ENCODE data around the gene PIP5K1B. TPM values are rescaled to one million over a fixed set of nuclear protein-coding genes. Genes with fewer than 3 reads are reported as not detected.
A peak's percentile ranks its signal among the peaks of the same experiment; 100 is the strongest.

PIP5K1B gene
- total and polyA plus RNA-seq, 2 of the 13 experiments (the other 11 are each of a cell fraction or from before 2014, with no cell fraction given): 15.8 to 17.5 TPM

- peak; percentile 76; the same call in 1 of the 2 replicates for TF ChIP-seq THAP9 (CRISPR knock-in tag; IDR thresholded peaks at IDR 0.05; ENCODE audit: borderline replicate concordance)
- no peak; the same call in 1 of the 2 replicates for TF ChIP-seq HOMEZ (CRISPR knock-in tag; IDR thresholded peaks at IDR 0.05; ENCODE audit: low read depth)
- TF ChIP-seq CAMTA2 (CRISPR knock-in tag; IDR thresholded peaks at IDR 0.05; ENCODE audit: borderline replicate concordance): peak; percentile 64; the same call in 1 of the 2 replicates
- TF ChIP-seq GATA4 (IDR thresholded peaks at IDR 0.05; ENCODE audit: borderline replicate concordance, low read depth): 0 out of 2 replicates have a peak, but pooled peaks have one; percentile 30
- no peak for TF ChIP-seq AKNA (CRISPR knock-in tag; IDR thresholded peaks at IDR 0.05; ENCODE audit: borderline replicate concordance)
- no peak for TF ChIP-seq FOXA1 (IDR thresholded peaks at IDR 0.05)
- peak; percentile 64 for TF ChIP-seq FOXA1 (CRISPR knock-in tag; IDR thresholded peaks at IDR 0.05)
- TF ChIP-seq HNF1B (CRISPR knock-in tag; IDR thresholded peaks at IDR 0.05): no peak; the same call in 1 of the 2 replicates
- TF ChIP-seq THRA (CRISPR knock-in tag; IDR thresholded peaks at IDR 0.05; ENCODE audit: borderline replicate concordance): no peak
- TF ChIP-seq E2F1 (CRISPR knock-in tag; IDR thresholded peaks at IDR 0.05): peak; percentile 20
- TF ChIP-seq ZNF607 (CRISPR knock-in tag; IDR thresholded peaks at IDR 0.05; ENCODE audit: borderline replicate concordance): no peak; the same call in 1 of the 2 replicates
- TF ChIP-seq SALL1 (CRISPR knock-in tag; IDR thresholded peaks at IDR 0.05): peak; percentile 86
- peak; percentile 20; the same call in 1 of the 2 replicates for TF ChIP-seq CREBL2 (CRISPR knock-in tag; IDR thresholded peaks at IDR 0.05; ENCODE audit: borderline replicate concordance)
These were observed 74.7 kb downstream of the PIP5K1B start (continued) for GRCh38 chr9:68779558-68780379.
